ENCODE measurements around the gene LIPH. TPM values are rescaled to one million over a fixed set of nuclear protein-coding genes. Genes with fewer than 3 reads are reported as not detected.

LIPH gene
- 0.33 TPM for polyA plus RNA-seq (2013, experiment 1 of 4)
- not detected for polyA plus RNA-seq (2013, experiment 2 of 4)
- polyA plus RNA-seq (2013, experiment 3 of 4): 0.11 TPM
- not detected for polyA plus RNA-seq (2013, experiment 4 of 4)

GRCh38 chr3:185552358-185552877, at the start of gene LIPH:
Gene LIPH (minus strand): TSS chr3:185552588. CDS start chr3:185552471, 117 bp downstream.
- Histone ChIP-seq H3K4me1 (ENCODE audit: control insufficient read depth, insufficient read depth, low read length) (no peaks in the 10 kb centered on the region), H3K9me3 (ENCODE audit: control insufficient read depth, low read length) (no peaks in the 10 kb centered on the region), H3K27me3 (ENCODE audit: control insufficient read depth, insufficient read depth, low read length, poor library complexity, severe bottlenecking) (no peaks in the 10 kb centered on the region), H3K27ac (ENCODE audit: insufficient read depth, low read depth, low read length, poor library complexity, severe bottlenecking) (no peak within 1 kb of the TSS), H3K36me3 (ENCODE audit: control insufficient read depth, insufficient read depth, low read length) (no peaks in the 10 kb centered on the region), H3K4me3 (ENCODE audit: insufficient read depth, low read depth, low read length) (no peak within 1 kb of the TSS)
- WGBS, 2 experiments: 58 to 64% methylated on average over 6 of the region's 6 CpGs

GRCh38 chr3:185595526-185595925, 43.1 kb upstream of the LIPH start:
- H3K27me3 ChIP-seq (ENCODE audit: control insufficient read depth, insufficient read depth, low read length, poor library complexity, severe bottlenecking): no peaks in the 10 kb centered on the region
- no peaks in the 10 kb centered on the region for H3K4me1 ChIP-seq (ENCODE audit: control insufficient read depth, insufficient read depth, low read length)
- WGBS, 2 experiments: 97% methylated on average over 3 to 4 of the region's 4 CpGs
- no peak overlapping the region for H3K4me3 ChIP-seq (ENCODE audit: insufficient read depth, low read depth, low read length)
- H3K27ac ChIP-seq (ENCODE audit: insufficient read depth, low read depth, low read length, poor library complexity, severe bottlenecking): no peak overlapping the region
- no peaks in the 10 kb centered on the region for H3K36me3 ChIP-seq (ENCODE audit: control insufficient read depth, insufficient read depth, low read length)
- H3K9me3 ChIP-seq (ENCODE audit: control insufficient read depth, low read length): no peaks in the 10 kb centered on the region

- no peaks in the 10 kb centered on the region for H3K27me3 ChIP-seq (ENCODE audit: control insufficient read depth, insufficient read depth, low read length, poor library complexity, severe bottlenecking)
- no peaks in the 10 kb centered on the region for H3K36me3 ChIP-seq (ENCODE audit: control insufficient read depth, insufficient read depth, low read length)
- H3K9me3 ChIP-seq (ENCODE audit: control insufficient read depth, low read length): no peaks in the 10 kb centered on the region
- 96 to 100% methylated on average over 2 to 3 of the region's 3 CpGs for WGBS, 2 experiments
- H3K4me1 ChIP-seq (ENCODE audit: control insufficient read depth, insufficient read depth, low read length): no peaks in the 10 kb centered on the region
- H3K4me3 ChIP-seq (ENCODE audit: insufficient read depth, low read depth, low read length): no peak overlapping the region
- H3K27ac ChIP-seq (ENCODE audit: insufficient read depth, low read depth, low read length, poor library complexity, severe bottlenecking): no peak overlapping the region
Measured at GRCh38 chr3:185594073-185594472, 41.7 kb upstream of the LIPH start.

GRCh38 chr3:185586686-185587039, 34.3 kb upstream of the LIPH start:
- Histone ChIP-seq H3K27me3 (ENCODE audit: control insufficient read depth, insufficient read depth, low read length, poor library complexity, severe bottlenecking) (no peaks in the 10 kb centered on the region), H3K36me3 (ENCODE audit: control insufficient read depth, insufficient read depth, low read length) (no peaks in the 10 kb centered on the region), H3K4me3 (ENCODE audit: insufficient read depth, low read depth, low read length) (peak overlapping the region; percentile 72), H3K4me1 (ENCODE audit: control insufficient read depth, insufficient read depth, low read length) (peaks cover 4% of the 10 kb centered on the region), H3K27ac (ENCODE audit: insufficient read depth, low read depth, low read length, poor library complexity, severe bottlenecking) (peak overlapping the region; percentile 77), H3K9me3 (ENCODE audit: control insufficient read depth, low read length) (no peaks in the 10 kb centered on the region)
- WGBS, 2 experiments: 17 to 21% methylated on average over 7 of the region's 7 CpGs

GRCh38 chr3:185585859-185586685, 33.7 kb upstream of the LIPH start, which contains the start of gene SENP2:
Gene SENP2 (plus strand): TSS chr3:185586295. CDS start chr3:185586414, 119 bp downstream.
- no peaks in the 10 kb centered on the region for H3K27me3 ChIP-seq (ENCODE audit: control insufficient read depth, insufficient read depth, low read length, poor library complexity, severe bottlenecking)
- no peaks in the 10 kb centered on the region for H3K9me3 ChIP-seq (ENCODE audit: control insufficient read depth, low read length)
- no peaks in the 10 kb centered on the region for H3K36me3 ChIP-seq (ENCODE audit: control insufficient read depth, insufficient read depth, low read length)
- H3K27ac ChIP-seq (ENCODE audit: insufficient read depth, low read depth, low read length, poor library complexity, severe bottlenecking): peak within 1 kb of the TSS; percentile 77
- peak within 1 kb of the TSS; percentile 72 for H3K4me3 ChIP-seq (ENCODE audit: insufficient read depth, low read depth, low read length)
- 0 to 1% methylated on average over 64 of the region's 64 CpGs for WGBS, 2 experiments
- peaks cover 4% of the 10 kb centered on the region for H3K4me1 ChIP-seq (ENCODE audit: control insufficient read depth, insufficient read depth, low read length)

- Histone ChIP-seq H3K27me3 (ENCODE audit: control insufficient read depth, insufficient read depth, low read length, poor library complexity, severe bottlenecking) (no peaks in the 10 kb centered on the region), H3K27ac (ENCODE audit: insufficient read depth, low read depth, low read length, poor library complexity, severe bottlenecking) (peak overlapping the region; percentile 75), H3K4me3 (ENCODE audit: insufficient read depth, low read depth, low read length) (peak overlapping the region; percentile 38), H3K4me1 (ENCODE audit: control insufficient read depth, insufficient read depth, low read length) (peaks cover 4% of the 10 kb centered on the region), H3K9me3 (ENCODE audit: control insufficient read depth, low read length) (no peaks in the 10 kb centered on the region), H3K36me3 (ENCODE audit: control insufficient read depth, insufficient read depth, low read length) (no peaks in the 10 kb centered on the region)
- WGBS, 2 experiments: 71 to 72% methylated on average over 8 to 9 of the region's 9 CpGs
Measured at GRCh38 chr3:185585518-185585858, 33.1 kb upstream of the LIPH start.

GRCh38 chr3:185584686-185585085, 32.3 kb upstream of the LIPH start:
- Histone ChIP-seq H3K9me3 (ENCODE audit: control insufficient read depth, low read length) (no peaks in the 10 kb centered on the region), H3K27me3 (ENCODE audit: control insufficient read depth, insufficient read depth, low read length, poor library complexity, severe bottlenecking) (no peaks in the 10 kb centered on the region), H3K27ac (ENCODE audit: insufficient read depth, low read depth, low read length, poor library complexity, severe bottlenecking) (no peak overlapping the region), H3K4me1 (ENCODE audit: control insufficient read depth, insufficient read depth, low read length) (peaks cover 4% of the 10 kb centered on the region), H3K36me3 (ENCODE audit: control insufficient read depth, insufficient read depth, low read length) (no peaks in the 10 kb centered on the region), H3K4me3 (ENCODE audit: insufficient read depth, low read depth, low read length) (no peak overlapping the region)
- WGBS, 2 experiments: 89% methylated on average over 4 of the region's 4 CpGs

GRCh38 chr3:185583925-185584324, 31.5 kb upstream of the LIPH start:
- peaks cover 4% of the 10 kb centered on the region for H3K4me1 ChIP-seq (ENCODE audit: control insufficient read depth, insufficient read depth, low read length)
- H3K4me3 ChIP-seq (ENCODE audit: insufficient read depth, low read depth, low read length): no peak overlapping the region
- no peak overlapping the region for H3K27ac ChIP-seq (ENCODE audit: insufficient read depth, low read depth, low read length, poor library complexity, severe bottlenecking)
- H3K9me3 ChIP-seq (ENCODE audit: control insufficient read depth, low read length): no peaks in the 10 kb centered on the region
- WGBS, 2 experiments: 56 to 57% methylated on average over 6 of the region's 6 CpGs
- H3K27me3 ChIP-seq (ENCODE audit: control insufficient read depth, insufficient read depth, low read length, poor library complexity, severe bottlenecking): no peaks in the 10 kb centered on the region
- H3K36me3 ChIP-seq (ENCODE audit: control insufficient read depth, insufficient read depth, low read length): no peaks in the 10 kb centered on the region

GRCh38 chr3:185582871-185583270, 30.5 kb upstream of the LIPH start:
- peak overlapping the region; percentile 11 for H3K27ac ChIP-seq (ENCODE audit: insufficient read depth, low read depth, low read length, poor library complexity, severe bottlenecking)
- H3K4me3 ChIP-seq (ENCODE audit: insufficient read depth, low read depth, low read length): no peak overlapping the region
- no peaks in the 10 kb centered on the region for H3K9me3 ChIP-seq (ENCODE audit: control insufficient read depth, low read length)
- peaks cover 4% of the 10 kb centered on the region for H3K4me1 ChIP-seq (ENCODE audit: control insufficient read depth, insufficient read depth, low read length)
- 12 to 31% methylated on average over 2 to 3 of the region's 3 CpGs for WGBS, 2 experiments
- H3K36me3 ChIP-seq (ENCODE audit: control insufficient read depth, insufficient read depth, low read length): no peaks in the 10 kb centered on the region
- H3K27me3 ChIP-seq (ENCODE audit: control insufficient read depth, insufficient read depth, low read length, poor library complexity, severe bottlenecking): no peaks in the 10 kb centered on the region

- Histone ChIP-seq H3K27me3 (ENCODE audit: control insufficient read depth, insufficient read depth, low read length, poor library complexity, severe bottlenecking) (no peaks in the 10 kb centered on the region), H3K27ac (ENCODE audit: insufficient read depth, low read depth, low read length, poor library complexity, severe bottlenecking) (peak overlapping the region; percentile 11), H3K4me3 (ENCODE audit: insufficient read depth, low read depth, low read length) (no peak overlapping the region), H3K4me1 (ENCODE audit: control insufficient read depth, insufficient read depth, low read length) (peaks cover 4% of the 10 kb centered on the region), H3K9me3 (ENCODE audit: control insufficient read depth, low read length) (no peaks in the 10 kb centered on the region), H3K36me3 (ENCODE audit: control insufficient read depth, insufficient read depth, low read length) (no peaks in the 10 kb centered on the region)
- 1 to 17% methylated on average over 3 of the region's 3 CpGs for WGBS, 2 experiments
Measured at GRCh38 chr3:185582236-185582635, 29.8 kb upstream of the LIPH start.

All from ectodermal cell (in vitro differentiated cells).